Spleen (tissue), 11 donors: Measurements from ENCODE around the gene TSPYL4. TPM values are rescaled to one million over a fixed set of nuclear protein-coding genes. Genes with fewer than 3 reads are reported as not detected.
A peak's percentile ranks its signal among the peaks of the same experiment; 100 is the strongest.

Experiments
- DNase-seq: peaks from one replicate; pipeline ENCODE4 v3.0.0-alpha.2; 2020
- H3K27ac ChIP-seq, 8 donors: fragments of 200-600 bp; sonication (generic) in 7 of 8; 1 replicate in 4 of 8; 2 replicates in 4 of 8; pipeline versions ENCODE4 v1.5.0 to v1.8.0; 2016 to 2021; ENCODE audit warnings: inconsistent platforms in 4 of 8, mild to moderate bottlenecking in 4 of 8, moderate library complexity in 1 of 8
- H3K27me3 ChIP-seq, 7 donors: fragments of 200-600 bp; sonication (generic) in 6 of 7; replicated peaks in 1 of 7; 1 replicate in 4 of 7; 2 replicates in 3 of 7; pipeline versions ENCODE4 v1.5.0 to v1.8.0; 2016 to 2021; ENCODE audit warnings: inconsistent platforms in 3 of 7, mild to moderate bottlenecking in 1 of 7
- H3K36me3 ChIP-seq, 6 donors: fragments of 200-600 bp; sonication (generic) in 5 of 6; 1 replicate in 4 of 6; 2 replicates in 2 of 6; pipeline versions ENCODE4 v1.5.0 to v1.8.0; 2016 to 2021; ENCODE audit warnings: inconsistent platforms in 2 of 6
- H3K4me1 ChIP-seq, 6 donors: fragments of 200-600 bp; sonication (generic) in 5 of 6; 1 replicate in 3 of 6; 2 replicates in 3 of 6; pipeline versions ENCODE4 v1.5.0 to v1.8.0; 2016 to 2021; ENCODE audit warnings: inconsistent platforms in 3 of 6
- H3K4me3 ChIP-seq, 8 donors: fragments of 200-600 bp; sonication (generic) in 7 of 8; 1 replicate in 4 of 8; 2 replicates in 4 of 8; pipeline versions ENCODE4 v1.5.0 to v1.8.0; 2016 to 2021; ENCODE audit warnings: inconsistent platforms in 4 of 8, mild to moderate bottlenecking in 4 of 8, moderate library complexity in 2 of 8
- H3K9me3 ChIP-seq, 8 donors: fragments of 200-600 bp; sonication (generic) in 7 of 8; 1 replicate in 4 of 8; 2 replicates in 4 of 8; pipeline versions ENCODE4 v1.5.0 to v1.8.0; 2016 to 2021; ENCODE audit warnings: inconsistent platforms in 4 of 8
- POLR2A ChIP-seq, 3 donors: fragments of 450-650 bp; IDR thresholded peaks; one replicate each; pipeline ENCODE4 v1.5.1; 2017; ENCODE audit warnings: antibody characterized with exemption in 3 of 3, mild to moderate bottlenecking in 1 of 3
- POLR2AphosphoS5 ChIP-seq, 3 donors: sonication (generic); formaldehyde crosslinking; IDR thresholded peaks; one replicate each; pipeline ENCODE4 v1.5.1; 2017; ENCODE audit warnings: antibody characterized with exemption in 3 of 3
- WGBS, 5 donors: extraction: QIAGEN DNeasy Blood & Tissue Kit in 3 of 5; methylation state at CpG; one replicate each; pipeline versions ENCODE4 v1.1.5 to v1.1.7; 2013 to 2018; 5-methylcytosine and 5-hydroxymethylcytosine counted together
- intact Hi-C: fragments of 100-400 bp; cut with DNase I; formaldehyde crosslinking; loops from one replicate; pipeline ENCODE4 v1.15.0; 2023; ENCODE audit warnings: low total_unique reads
- polyA plus RNA-seq, 3 donors: library from polyadenylated mRNA; stranded (reverse); fragments of 200-250 nt; gene quantifications; one replicate each; pipeline ENCODE4 v1.2.1, GENCODE V29; 2013
- total RNA-seq, 7 donors: library from RNA; depleted of rRNA in 3 of 7; stranded (reverse); fragments of >200 nt in 3 of 7; fragmentation: NEBNext Ultra II Directional in 4 of 7; extraction: Animal tissue kit (Norgen Biotek cat#: 25700) in 4 of 7; gene quantifications; one replicate each; pipeline versions ENCODE4 v1.1.0 to v1.2.1, GENCODE V29; 2016 to 2021
- TF ChIP-seq, protein P1 (sequence below), 11 experiments: fragments of 200-600 bp in 7 of 11; fragments of 450-650 bp in 4 of 11; sonication (generic) in 4 of 11; IDR thresholded peaks in 8 of 11; conservative IDR thresholded peaks in 3 of 11; 1 replicate in 7 of 11; 2 replicates in 4 of 11; pipeline versions ENCODE4 v1.4.0 to v1.8.0; 2016 to 2021; ENCODE audit warnings: antibody characterized with exemption in 11 of 11, inconsistent platforms in 4 of 11, mild to moderate bottlenecking in 1 of 11
- donor health status: healthy with polysubstance abuse.
- donor health status: DM: no; HTN: no; CAD: no; lungs with moderate emphysema.
- donor health status: DM: no; HTN: no; CAD: no.
- donor health status: Bipolar disorder and iron deficiency.
- donor health status: healthy.
- donor health status: DM: no; HTN: no; CAD: no.
- donor health status: DM: yes; HTN: yes; CAD: no.

The TSPYL4 gene
- total and polyA plus RNA-seq, 10 donors: 7.2 to 19.0 (median 12.2) TPM

DNA sequence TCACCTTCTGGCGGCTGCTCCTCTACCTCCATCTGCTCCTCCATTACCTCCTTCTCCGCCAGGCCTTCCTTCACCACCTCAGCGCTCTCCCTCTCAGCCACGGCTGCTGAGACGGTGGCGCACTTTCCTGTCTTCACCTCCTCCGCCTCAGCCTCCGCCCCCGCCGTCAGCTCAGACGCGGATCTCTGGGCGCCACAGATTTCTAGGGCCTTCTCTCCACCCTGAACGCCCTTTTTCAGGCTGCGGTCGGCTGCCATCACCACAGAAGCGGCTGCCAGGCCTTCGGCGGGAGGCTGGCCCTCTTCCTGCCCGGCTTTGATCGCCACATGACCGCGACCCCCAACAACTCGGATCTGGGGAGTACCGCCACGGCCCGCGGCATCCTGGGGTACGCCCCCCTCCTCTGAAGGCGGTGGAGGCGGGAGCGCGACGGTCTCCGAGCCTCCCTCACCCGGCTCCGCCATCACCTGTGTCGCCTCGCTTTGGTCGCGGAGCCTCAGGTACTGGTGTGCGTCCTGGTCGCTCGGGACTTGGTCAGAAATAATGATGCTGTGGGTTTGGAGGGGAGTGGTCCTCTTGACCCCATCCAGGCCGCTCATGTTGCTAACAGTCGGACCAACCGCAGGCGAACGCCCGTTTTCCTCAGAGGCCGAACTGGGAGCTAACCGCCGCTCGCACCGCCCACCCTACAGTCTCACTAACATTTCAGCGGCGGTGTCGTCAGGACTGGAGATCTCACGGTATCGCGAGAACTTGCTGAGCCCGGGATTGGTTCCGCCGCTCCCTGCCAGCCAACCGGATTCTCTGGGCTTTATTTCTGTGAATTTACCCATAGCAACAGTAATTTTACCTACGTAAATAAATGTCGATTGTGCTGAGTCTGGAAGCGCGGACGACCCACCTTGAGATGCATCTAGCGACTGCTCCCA, 25.6 kb upstream of the TSPYL4 start, which contains the start of gene TSPYL1:
TSS of gene TSPYL1 (minus strand) at position 699 of the 929 bp plus-strand sequence. CDS start at position 599, 100 bp downstream.
- WGBS, 5 donors: 0 to 1% (median 0%) methylated on average over 55 to 71 of the region's 71 CpGs
- intact Hi-C loops: loop anchor here (5.0 kb wide), 1 partner anchor 253 kb away; no protein-coding TSS in a partner anchor
- peaks cover 0 to 29% (median 8%) of the 10 kb centered on the region in 6 donors for H3K36me3 ChIP-seq
- TF ChIP-seq POLR2AphosphoS5 (IDR thresholded peaks at IDR 0.05) (peak; percentile 99 to 100 (median 100)), POLR2A (IDR thresholded peaks at IDR 0.05) (peak; percentile 91 to 99 (median 92))
- TF ChIP-seq, protein P1, sequence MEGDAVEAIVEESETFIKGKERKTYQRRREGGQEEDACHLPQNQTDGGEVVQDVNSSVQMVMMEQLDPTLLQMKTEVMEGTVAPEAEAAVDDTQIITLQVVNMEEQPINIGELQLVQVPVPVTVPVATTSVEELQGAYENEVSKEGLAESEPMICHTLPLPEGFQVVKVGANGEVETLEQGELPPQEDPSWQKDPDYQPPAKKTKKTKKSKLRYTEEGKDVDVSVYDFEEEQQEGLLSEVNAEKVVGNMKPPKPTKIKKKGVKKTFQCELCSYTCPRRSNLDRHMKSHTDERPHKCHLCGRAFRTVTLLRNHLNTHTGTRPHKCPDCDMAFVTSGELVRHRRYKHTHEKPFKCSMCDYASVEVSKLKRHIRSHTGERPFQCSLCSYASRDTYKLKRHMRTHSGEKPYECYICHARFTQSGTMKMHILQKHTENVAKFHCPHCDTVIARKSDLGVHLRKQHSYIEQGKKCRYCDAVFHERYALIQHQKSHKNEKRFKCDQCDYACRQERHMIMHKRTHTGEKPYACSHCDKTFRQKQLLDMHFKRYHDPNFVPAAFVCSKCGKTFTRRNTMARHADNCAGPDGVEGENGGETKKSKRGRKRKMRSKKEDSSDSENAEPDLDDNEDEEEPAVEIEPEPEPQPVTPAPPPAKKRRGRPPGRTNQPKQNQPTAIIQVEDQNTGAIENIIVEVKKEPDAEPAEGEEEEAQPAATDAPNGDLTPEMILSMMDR (IDR thresholded peaks at IDR 0.05 in 8 of 11, conservative IDR thresholded peaks at IDR 0.05 in 3 of 11): peak in 3 of 11 experiments; percentile 7 to 23 (median 22)
- peak; percentile 97 for DNase-seq
- H3K9me3 ChIP-seq: no peaks in the 10 kb centered on the region
- H3K27me3 ChIP-seq: no peaks in the 10 kb centered on the region
- H3K4me1 ChIP-seq: peaks cover 37 to 86% (median 61%) of the 10 kb centered on the region in 6 donors
- peak within 1 kb of the TSS; percentile 50 to 91 (median 81) for H3K4me3 ChIP-seq
- peak within 1 kb of the TSS; percentile 88 to 100 (median 99) for H3K27ac ChIP-seq

DNA sequence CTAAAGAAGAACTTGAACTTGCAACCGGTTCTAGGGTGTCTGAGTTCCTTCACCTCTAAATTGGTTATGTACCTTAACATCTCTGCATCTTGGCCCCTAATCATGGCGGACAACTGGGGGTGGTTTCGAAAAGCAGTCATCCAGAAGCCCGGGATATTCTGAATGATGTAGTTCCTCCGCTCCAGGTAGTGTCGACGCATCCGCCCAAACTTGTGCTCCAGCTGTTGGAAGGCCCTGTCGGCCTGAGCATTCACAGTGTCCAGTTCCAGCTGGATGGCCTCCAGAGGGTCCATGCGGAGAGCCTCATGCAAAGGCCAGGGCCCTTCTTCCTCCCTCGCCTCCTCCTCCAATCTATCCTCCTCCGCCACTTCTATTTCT, 25.0 kb upstream of the TSPYL4 start:
- intact Hi-C loops: no loop called here
- Histone ChIP-seq H3K36me3 (peaks cover 0 to 35% (median 15%) of the 10 kb centered on the region in 6 donors), H3K27ac (peak overlapping the region; percentile 88 to 100 (median 99)), H3K4me3 (peak overlapping the region; percentile 50 to 91 (median 81)), H3K9me3 (no peaks in the 10 kb centered on the region), H3K4me1 (peaks cover 39 to 89% (median 65%) of the 10 kb centered on the region in 6 donors), H3K27me3 (no peaks in the 10 kb centered on the region)
- 10 to 23% (median 13%) methylated on average over 12 of the region's 12 CpGs for WGBS, 5 donors
- DNase-seq: peak; percentile 85
- no peak for TF ChIP-seq POLR2AphosphoS5 (IDR thresholded peaks at IDR 0.05)
- no peak for TF ChIP-seq POLR2A (IDR thresholded peaks at IDR 0.05)
- TF ChIP-seq, protein P1 (IDR thresholded peaks at IDR 0.05 in 8 of 11, conservative IDR thresholded peaks at IDR 0.05 in 3 of 11): no peak

DNA sequence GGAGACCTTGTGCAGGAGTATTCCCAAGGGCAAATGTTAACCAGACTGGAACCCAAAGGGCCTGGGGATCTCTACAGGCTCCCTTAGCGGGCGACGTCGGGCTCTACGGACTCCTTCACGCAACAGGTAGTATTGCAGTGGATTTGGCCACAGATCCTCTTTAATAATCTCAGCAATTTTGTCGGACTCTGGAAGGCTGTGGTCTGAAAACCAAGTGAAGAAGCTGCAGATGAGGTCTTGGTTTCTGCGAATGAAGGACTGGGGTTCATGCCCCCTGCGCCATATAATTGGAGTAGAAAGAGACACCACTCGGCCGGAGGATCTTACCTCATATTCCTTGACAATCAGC, 24.6 kb upstream of the TSPYL4 start:
- 62 to 81% (median 71%) methylated on average over 11 of the region's 11 CpGs for WGBS, 5 donors
- intact Hi-C loops: no loop called here

More for the DNA sequence above, 24.6 kb upstream of the TSPYL4 start:
- peak; percentile 77 for DNase-seq
- TF ChIP-seq, protein P1 (IDR thresholded peaks at IDR 0.05 in 8 of 11, conservative IDR thresholded peaks at IDR 0.05 in 3 of 11): no peak
- no peak for TF ChIP-seq POLR2AphosphoS5 (IDR thresholded peaks at IDR 0.05)
- no peak for TF ChIP-seq POLR2A (IDR thresholded peaks at IDR 0.05)
- H3K4me3 ChIP-seq: peak overlapping the region; percentile 50 to 91 (median 81)
- H3K27me3 ChIP-seq: no peaks in the 10 kb centered on the region
- no peaks in the 10 kb centered on the region for H3K9me3 ChIP-seq
- peak overlapping the region; percentile 88 to 100 (median 99) for H3K27ac ChIP-seq
- peaks cover 39 to 89% (median 67%) of the 10 kb centered on the region in 6 donors for H3K4me1 ChIP-seq
- H3K36me3 ChIP-seq: peaks cover 0 to 39% (median 17%) of the 10 kb centered on the region in 6 donors
